H1 (cell line): ENCODE data around the gene FAM131A. TPM values are rescaled to one million over a fixed set of nuclear protein-coding genes. Genes with fewer than 3 reads are reported as not detected.

ENCODE experiments used
- CTCF ChIA-PET: fragments of 300-600 bp; sonication (Branson Sonifier 250); formaldehyde crosslinking; loops from one replicate; lab custom pipeline; 2021; ENCODE audit not compliant: partially characterized antibody; lab: Charles Lee
- POLR2A ChIA-PET: fragments of 300-600 bp; sonication (Branson Sonifier 250); formaldehyde crosslinking; loops from one replicate; lab custom pipeline; 2021; ENCODE audit warnings: inconsistent platforms; ENCODE audit not compliant: partially characterized antibody; lab: Charles Lee
- DNase-seq, 2 experiments: peaks; one replicate each; pipeline versions ENCODE4 v3.0.0 to v3.0.0-alpha.2; 2010 to 2022; ENCODE audit warnings: low spot score in 2 of 2, low read depth in 1 of 2, mixed read lengths in 1 of 2
- FAIRE-seq: peaks from 2 replicates; lab custom pipeline; 2011; peaks lifted over from hg19 to GRCh38; lab: Jason Lieb, UNC
- H2AFZ ChIP-seq: 2 replicates; pipeline ENCODE4 v1.8.1; 2012; ENCODE audit warnings: low read length, inconsistent platforms
- H2AK5ac ChIP-seq: 2 replicates; pipeline ENCODE4 v1.6.1; 2013; ENCODE audit warnings: low read depth, low read length
- H2BK120ac ChIP-seq: replicated peaks from 2 replicates; pipeline ENCODE3; 2013; ENCODE audit warnings: low read depth, low read length, inconsistent platforms
- H2BK12ac ChIP-seq: 2 replicates; pipeline ENCODE4 v1.6.1; 2013; ENCODE audit warnings: low read depth, low read length
- H2BK15ac ChIP-seq: 2 replicates; pipeline ENCODE4 v1.6.1; 2013; ENCODE audit warnings: low read length
- H2BK20ac ChIP-seq: 2 replicates; pipeline ENCODE4 v1.6.1; 2013; ENCODE audit warnings: low read length
- H2BK5ac ChIP-seq: 2 replicates; pipeline ENCODE4 v1.6.1; 2013; ENCODE audit warnings: low read depth, low read length
- H3K14ac ChIP-seq: 2 replicates; pipeline ENCODE4 v1.6.1; 2013; ENCODE audit warnings: inconsistent platforms; ENCODE audit not compliant: insufficient read length
- H3K18ac ChIP-seq: 2 replicates; pipeline ENCODE4 v1.6.1; 2013; ENCODE audit warnings: low read length; ENCODE audit errors: extremely low read depth
- H3K23ac ChIP-seq: 2 replicates; pipeline ENCODE4 v1.6.1; 2013; ENCODE audit warnings: inconsistent platforms; ENCODE audit not compliant: insufficient read length
- H3K23me2 ChIP-seq: 2 replicates; pipeline ENCODE4 v1.6.1; 2013; ENCODE audit warnings: low read depth, low read length
- H3K27ac ChIP-seq: 2 replicates; pipeline ENCODE4 v1.6.1; 2011; ENCODE audit warnings: low read depth, low read length, inconsistent platforms
- H3K27me3 ChIP-seq, 4 experiments: replicated peaks in 1 of 4; 1 replicate in 1 of 4; 2 replicates in 3 of 4; pipeline versions ENCODE4 v1.6.1 to v1.8.1; 2011 to 2013; ENCODE audit warnings: low read length in 3 of 4, mild to moderate bottlenecking in 3 of 4, inconsistent platforms in 2 of 4, mixed read lengths in 2 of 4, moderate library complexity in 1 of 4; ENCODE audit not compliant: control insufficient read depth in 3 of 4, insufficient read depth in 3 of 4; ENCODE audit errors: extremely low read depth in 1 of 4
- H3K36me3 ChIP-seq, 4 experiments: 2 replicates each; pipeline versions ENCODE4 v1.6.1 to v1.8.1; 2011 to 2013; ENCODE audit warnings: mild to moderate bottlenecking in 4 of 4, low read length in 3 of 4, moderate library complexity in 2 of 4, control low read depth in 1 of 4, inconsistent platforms in 1 of 4; ENCODE audit not compliant: insufficient read depth in 4 of 4, control insufficient read depth in 2 of 4
- H3K4ac ChIP-seq: replicated peaks from 2 replicates; pipeline ENCODE3; 2013; ENCODE audit warnings: low read length, low read depth, mixed read lengths, inconsistent platforms; ENCODE audit not compliant: insufficient read length
- H3K4me1 ChIP-seq, 4 experiments: replicated peaks in 1 of 4; 1 replicate in 1 of 4; 2 replicates in 3 of 4; pipeline versions ENCODE4 v1.6.1 to v1.8.1; 2011 to 2013; ENCODE audit warnings: low read length in 3 of 4, inconsistent platforms in 2 of 4, mixed read lengths in 1 of 4; ENCODE audit not compliant: insufficient read depth in 4 of 4, control insufficient read depth in 3 of 4
- H3K4me2 ChIP-seq, 2 experiments: 2 replicates each; pipeline versions ENCODE4 v1.6.1 to v1.8.1; 2011 to 2013; ENCODE audit warnings: low read depth in 2 of 2, low read length in 2 of 2, control low read depth in 1 of 2, inconsistent platforms in 1 of 2, mild to moderate bottlenecking in 1 of 2; ENCODE audit not compliant: insufficient read depth in 1 of 2
- H3K4me3 ChIP-seq, 4 experiments: fragments of 200-600, 300-600 bp in 1 of 4; sonication (generic), shearing (Covaris generic), sonication (Bioruptor Twin) in 1 of 4; 2 replicates each; pipeline versions ENCODE4 v1.5.1 to v1.8.1; 2011 to 2016; ENCODE audit warnings: low read length in 4 of 4, low read depth in 3 of 4, control low read depth in 2 of 4, inconsistent platforms in 2 of 4, mild to moderate bottlenecking in 2 of 4, mixed read lengths in 1 of 4, moderate library complexity in 1 of 4; ENCODE audit not compliant: insufficient read depth in 2 of 4; ENCODE audit errors: extremely low read depth in 1 of 4
- H3K56ac ChIP-seq: replicated peaks from 2 replicates; pipeline ENCODE3; 2013; ENCODE audit warnings: low read depth, mild to moderate bottlenecking, mixed read lengths, low read length, inconsistent platforms; ENCODE audit not compliant: insufficient read length
- H3K79me1 ChIP-seq: 2 replicates; pipeline ENCODE4 v1.6.1; 2013; ENCODE audit warnings: low read depth, low read length, control low read depth
- H3K79me2 ChIP-seq, 2 experiments: 2 replicates each; pipeline versions ENCODE4 v1.6.1 to v1.8.1; 2012 to 2013; ENCODE audit warnings: low read length in 2 of 2, mild to moderate bottlenecking in 2 of 2, inconsistent platforms in 1 of 2; ENCODE audit not compliant: insufficient read depth in 2 of 2, control insufficient read depth in 1 of 2
- H3K9ac ChIP-seq, 4 experiments: replicated peaks in 1 of 4; 1 replicate in 1 of 4; 2 replicates in 3 of 4; pipeline versions ENCODE4 v1.6.1 to v1.8.1; 2011 to 2013; ENCODE audit warnings: low read depth in 3 of 4, low read length in 3 of 4, control low read depth in 2 of 4, mild to moderate bottlenecking in 2 of 4, moderate library complexity in 2 of 4, inconsistent platforms in 1 of 4; ENCODE audit errors: extremely low read depth in 1 of 4
- H3K9me3 ChIP-seq, 2 experiments: 2 replicates each; pipeline versions ENCODE4 v1.6.1 to v1.8.1; 2012 to 2013; ENCODE audit warnings: mild to moderate bottlenecking in 2 of 2, moderate library complexity in 2 of 2, control low read depth in 1 of 2, inconsistent platforms in 1 of 2, low read depth in 1 of 2, low read length in 1 of 2, mixed read lengths in 1 of 2; ENCODE audit not compliant: insufficient read depth in 2 of 2
- H4K20me1 ChIP-seq, 2 experiments: replicated peaks in 1 of 2; 2 replicates each; pipeline versions ENCODE3 to v1.8.1; 2011 to 2013; ENCODE audit warnings: inconsistent platforms in 2 of 2, low read length in 2 of 2, mild to moderate bottlenecking in 1 of 2; ENCODE audit not compliant: insufficient read depth in 2 of 2, control insufficient read depth in 1 of 2
- H4K5ac ChIP-seq: 2 replicates; pipeline ENCODE4 v1.6.1; 2013; ENCODE audit warnings: low read length, low read depth, mixed read lengths, inconsistent platforms; ENCODE audit not compliant: insufficient read length
- H4K8ac ChIP-seq: 2 replicates; pipeline ENCODE4 v1.8.0; 2013; ENCODE audit warnings: mild to moderate bottlenecking, moderate library complexity, low read length, inconsistent platforms; ENCODE audit not compliant: insufficient read depth; ENCODE audit errors: extremely low read depth
- H4K91ac ChIP-seq: replicated peaks from 2 replicates; pipeline ENCODE3; 2013; ENCODE audit warnings: low read length, mixed read lengths, inconsistent platforms; ENCODE audit not compliant: insufficient read length
- ASH2L ChIP-seq: fragments of 200-600, 300-600 bp; sonication (generic); IDR thresholded peaks from one replicate; pipeline ENCODE4 v1.7.1; 2017; ENCODE audit warnings: low read length
- BACH1 ChIP-seq: IDR thresholded peaks from 2 replicates; pipeline ENCODE4 v1.6.1; 2012; ENCODE audit warnings: low read length, improper control_type of control experiment
- CBX8 ChIP-seq: fragments of 300-800, 300-1000 bp; sonication (generic); IDR thresholded peaks from 2 replicates; pipeline ENCODE4 v1.7.1; 2016; ENCODE audit warnings: low read depth, low read length, borderline replicate concordance
- CEBPB ChIP-seq: IDR thresholded peaks from 2 replicates; pipeline ENCODE4 v1.6.1; 2012; ENCODE audit warnings: low read depth, low read length
- CHD2 ChIP-seq: IDR thresholded peaks from 2 replicates; pipeline ENCODE4 v1.6.1; 2012; ENCODE audit warnings: low read length, improper control_type of control experiment
- EGR1 ChIP-seq: IDR thresholded peaks from 2 replicates; pipeline ENCODE4 v1.6.1; 2011; ENCODE audit warnings: low read depth, low read length, borderline replicate concordance
- KDM4A ChIP-seq: IDR thresholded peaks from one replicate; pipeline ENCODE4 v1.7.1; 2012; ENCODE audit warnings: low read depth, mild to moderate bottlenecking, moderate library complexity, low read length, inconsistent platforms; ENCODE audit not compliant: severe bottlenecking
- MAFK ChIP-seq: IDR thresholded peaks from 2 replicates; pipeline ENCODE4 v1.6.1; 2012; ENCODE audit warnings: low read depth, mild to moderate bottlenecking, improper control_type of control experiment, low read length
- USF2 ChIP-seq: IDR thresholded peaks from 2 replicates; pipeline ENCODE4 v1.6.1; 2011; ENCODE audit warnings: low read length, improper control_type of control experiment
- ZNF274 ChIP-seq: IDR thresholded peaks from 2 replicates; pipeline ENCODE4 v1.7.0; 2012; ENCODE audit warnings: low read length, borderline replicate concordance; ENCODE audit errors: extremely low read depth
- WGBS, 2 experiments: shearing (Covaris generic) in 1 of 2; methylation state at CpG; one replicate each; pipeline versions ENCODE4 v1.1.6 to v1.1.7; 2013 to 2015; ENCODE audit warnings: low lambda C conversion rate in 2 of 2, mixed read lengths in 2 of 2, inconsistent platforms in 1 of 2, low coverage in 1 of 2, missing lambda C conversion rate in 1 of 2; ENCODE audit not compliant: insufficient replicate concordance in 2 of 2, insufficient coverage in 1 of 2, insufficient read length in 1 of 2; ENCODE audit errors: extremely low coverage in 1 of 2, missing lambda C conversion rate in 1 of 2; 5-methylcytosine and 5-hydroxymethylcytosine counted together
- polyA plus RNA-seq, 7 experiments: library from polyadenylated mRNA; depleted of rRNA in 3 of 7; stranded (reverse) in 5 of 7; unstranded in 2 of 7; fragments of >200 nt in 5 of 7; fragments of 200-250 nt in 2 of 7; gene quantifications; 1 replicate in 5 of 7; 2 replicates in 1 of 7; 4 replicates in 1 of 7; pipeline versions ENCODE4 v1.2.1 to v1.2.3, GENCODE V29; 2011 to 2013; ENCODE audit warnings: missing spikeins in 2 of 7, mixed read lengths in 2 of 7
- total RNA-seq: library from RNA; stranded (reverse); fragmentation: NEBNext Ultra II Directional; extraction: Animal tissue kit (Norgen Biotek cat#: 25700); gene quantifications from 2 replicates; pipeline ENCODE4 v1.2.1, GENCODE V29; 2021
- TF ChIP-seq, protein P1 (sequence below), 3 experiments: IDR thresholded peaks; 1 replicate in 2 of 3; 2 replicates in 1 of 3; pipeline versions ENCODE4 v1.5.1 to v1.6.1; 2011; ENCODE audit warnings: low read length in 3 of 3, mild to moderate bottlenecking in 3 of 3, inconsistent platforms in 2 of 3, low read depth in 1 of 3, moderate library complexity in 1 of 3; ENCODE audit not compliant: insufficient read depth in 1 of 3; ENCODE audit errors: control extremely low read depth in 1 of 3

The FAM131A gene
- total and polyA plus RNA-seq, 2 of the 8 experiments (the other 6 are each of a cell fraction or from before 2014, with no cell fraction given): 16.0 to 21.9 TPM

DNA sequence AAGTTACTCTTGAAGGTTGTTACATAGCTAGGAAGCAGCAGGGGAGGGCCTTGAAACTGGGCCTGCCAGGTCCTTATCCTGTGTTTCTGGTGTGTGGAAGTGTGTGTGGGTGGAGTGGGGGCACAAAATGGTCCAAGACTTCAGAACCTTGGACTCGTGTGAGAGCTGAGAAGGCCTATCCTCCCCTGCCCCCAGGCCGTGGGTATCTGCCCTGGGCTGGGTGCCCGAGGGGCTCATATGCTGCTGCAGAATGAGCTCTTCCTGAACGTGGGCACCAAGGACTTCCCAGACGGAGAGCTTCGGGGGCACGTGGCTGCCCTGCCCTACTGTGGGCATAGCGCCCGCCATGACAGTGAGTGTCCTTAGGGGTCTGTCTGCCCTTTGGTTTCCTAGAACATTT is 46.9 kb downstream of the FAM131A start:
- CTCF ChIA-PET: interaction anchor here (0.9 to 8.3 kb wide), 13 partner anchors 11 to 177 kb away, joined by 3 to 78 read pairs (median 5); partner anchors contain the start of gene EPHB3
- Histone ChIP-seq H2BK120ac (no peak overlapping the region), H3K27ac (no peak overlapping the region), H2BK12ac (no peak overlapping the region), H3K4me2 (no peak overlapping the region), H3K27me3 (peaks cover 27 to 37% (median 33%) of the 10 kb centered on the region in 4 experiments), H3K9me3 (no peaks in the 10 kb centered on the region), H2BK5ac (no peak overlapping the region), H3K23me2 (peaks cover 14% of the 10 kb centered on the region; the same call in 1 of the 2 replicates), H3K4me3 (no peak overlapping the region), H4K20me1 (peaks cover 2 to 9% of the 10 kb centered on the region in 2 experiments), H2BK15ac (no peak overlapping the region), H3K18ac (no peak overlapping the region), H2AFZ (no peak overlapping the region), H4K8ac (no peak overlapping the region), H3K56ac (no peak overlapping the region), H3K9ac (no peak overlapping the region), H3K23ac (no peak overlapping the region), H3K36me3 (no peaks in the 10 kb centered on the region), H3K4ac (no peak overlapping the region), H3K79me1 (no peaks in the 10 kb centered on the region), H3K14ac (no peak overlapping the region), H4K5ac (no peak overlapping the region), H2AK5ac (no peak overlapping the region), H4K91ac (no peak overlapping the region), H2BK20ac (no peak overlapping the region), H3K79me2 (no peaks in the 10 kb centered on the region), H3K4me1 (peaks cover 0 to 13% (median 11%) of the 10 kb centered on the region in 4 experiments; a peak in 6 of 7 replicates)
- POLR2A ChIA-PET: interaction anchor here (0.9 to 1.0 kb wide), 2 partner anchors 9 to 39 kb away, joined by 3 read pairs; no protein-coding TSS in a partner anchor
- WGBS, 2 experiments: 85% methylated on average over 9 of the region's 9 CpGs; no CpG with 5 or more reads in 1 of the 2 experiments
- no peak for FAIRE-seq
- no peak for DNase-seq
- no peak for TF ChIP-seq BACH1
- no peak for TF ChIP-seq ASH2L
- TF ChIP-seq MAFK: no peak
- no peak for TF ChIP-seq ZNF274
- no peak for TF ChIP-seq CHD2
- TF ChIP-seq EGR1: no peak
- no peak for TF ChIP-seq CEBPB
- TF ChIP-seq KDM4A: no peak
- TF ChIP-seq, protein P1, sequence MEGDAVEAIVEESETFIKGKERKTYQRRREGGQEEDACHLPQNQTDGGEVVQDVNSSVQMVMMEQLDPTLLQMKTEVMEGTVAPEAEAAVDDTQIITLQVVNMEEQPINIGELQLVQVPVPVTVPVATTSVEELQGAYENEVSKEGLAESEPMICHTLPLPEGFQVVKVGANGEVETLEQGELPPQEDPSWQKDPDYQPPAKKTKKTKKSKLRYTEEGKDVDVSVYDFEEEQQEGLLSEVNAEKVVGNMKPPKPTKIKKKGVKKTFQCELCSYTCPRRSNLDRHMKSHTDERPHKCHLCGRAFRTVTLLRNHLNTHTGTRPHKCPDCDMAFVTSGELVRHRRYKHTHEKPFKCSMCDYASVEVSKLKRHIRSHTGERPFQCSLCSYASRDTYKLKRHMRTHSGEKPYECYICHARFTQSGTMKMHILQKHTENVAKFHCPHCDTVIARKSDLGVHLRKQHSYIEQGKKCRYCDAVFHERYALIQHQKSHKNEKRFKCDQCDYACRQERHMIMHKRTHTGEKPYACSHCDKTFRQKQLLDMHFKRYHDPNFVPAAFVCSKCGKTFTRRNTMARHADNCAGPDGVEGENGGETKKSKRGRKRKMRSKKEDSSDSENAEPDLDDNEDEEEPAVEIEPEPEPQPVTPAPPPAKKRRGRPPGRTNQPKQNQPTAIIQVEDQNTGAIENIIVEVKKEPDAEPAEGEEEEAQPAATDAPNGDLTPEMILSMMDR (IDR thresholded peaks at IDR 0.05; ENCODE audit: control extremely low read depth in 1 of 3, insufficient read depth in 1 of 3, low read depth in 1 of 3, low read length in 3 of 3): no peak
- no peak for TF ChIP-seq CBX8
- TF ChIP-seq USF2: no peak
